OCI-M2 (cell line): ENCODE data around the gene RGS12.
"Not testable (repeated sequence)": the region's sequence is repeated elsewhere in the genome, so short reads cannot be mapped to it uniquely, and the experiment has no call there.

Experiments used
- DNase-seq: peaks from one replicate; lab custom pipeline; 2025; ENCODE audit not compliant: unreplicated experiment; lab: John Stamatoyannopoulos, UW

Gene RGS12

DNA sequence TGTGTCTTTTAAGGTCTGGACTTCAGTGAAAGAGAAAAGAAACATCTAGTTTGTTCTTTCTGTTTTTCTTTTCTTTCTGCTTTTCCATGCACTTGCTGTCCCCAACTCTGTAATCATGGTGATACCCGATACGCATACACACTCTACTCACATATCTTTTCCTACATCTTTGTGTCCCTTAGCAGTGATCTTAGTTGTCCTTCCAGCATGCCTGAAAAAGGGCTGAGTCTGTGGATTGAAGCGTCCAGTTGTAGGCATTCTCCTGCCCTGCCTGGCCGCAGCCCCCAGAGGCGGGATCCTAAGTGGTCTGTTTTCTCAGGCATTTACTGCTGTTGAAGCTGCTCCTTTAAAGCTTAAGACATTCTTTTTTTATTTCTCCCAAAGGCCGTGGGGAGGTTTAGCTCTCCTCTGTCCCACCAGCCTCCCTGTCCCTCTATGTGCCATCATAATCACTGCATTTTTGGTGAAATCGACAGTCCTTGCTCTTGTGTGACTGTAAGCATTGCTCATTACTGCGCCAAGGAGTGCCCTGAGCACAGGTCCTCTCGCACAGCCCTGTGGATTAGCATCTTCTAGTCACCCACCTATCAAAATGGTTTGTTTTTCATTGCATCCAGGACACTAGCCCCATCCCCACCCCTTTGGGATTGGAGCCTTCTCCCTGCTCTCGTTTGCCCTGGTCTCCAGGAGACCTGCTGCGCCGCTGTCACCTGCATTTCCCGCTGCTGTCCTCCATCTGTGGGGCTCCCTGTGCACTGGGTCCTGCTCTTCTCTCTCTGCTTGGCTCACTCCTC is 4.4 kb downstream of the RGS12 start:
- DNase-seq, result no peak

DNA sequence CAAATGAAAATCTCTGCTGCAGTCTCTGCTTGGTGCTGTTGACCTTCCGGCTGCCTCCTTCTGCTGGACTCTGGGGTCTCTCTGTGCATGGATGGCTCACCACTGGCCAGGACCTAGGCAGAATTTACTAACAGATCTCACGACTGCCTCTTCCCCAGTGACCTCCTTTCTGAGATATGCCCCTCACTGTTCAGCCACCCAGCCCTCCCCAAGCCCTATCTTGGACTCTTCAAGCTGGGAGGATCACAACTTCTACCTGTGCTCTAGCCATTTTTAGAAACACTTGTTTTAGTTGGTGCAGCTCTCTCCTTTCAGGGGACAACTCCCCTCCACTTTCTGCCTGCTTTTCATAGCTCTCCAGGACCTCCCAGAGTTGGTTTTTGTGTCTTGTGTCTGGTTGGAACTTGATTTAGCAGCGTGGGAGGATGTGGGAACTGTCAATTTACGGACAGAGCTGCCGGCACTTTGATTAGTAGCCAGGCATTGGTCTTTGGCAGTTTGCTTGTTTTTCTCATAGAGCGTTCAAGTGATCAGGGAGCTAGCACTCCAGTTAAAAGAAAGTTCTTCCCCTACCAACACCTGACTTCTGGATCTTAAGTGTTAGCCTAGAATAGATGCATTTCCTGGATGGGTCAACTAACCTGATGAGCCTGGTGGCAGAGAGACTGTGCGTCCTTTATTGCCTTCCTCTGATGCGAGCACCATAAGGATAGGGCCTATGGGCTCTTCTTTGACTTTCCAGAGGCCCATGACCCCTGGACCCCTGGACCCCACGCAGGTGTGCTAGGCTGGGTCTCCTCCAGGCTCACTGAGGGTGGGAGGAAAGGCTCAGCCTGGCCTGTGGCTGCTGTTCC is 6.5 kb downstream of the RGS12 start:
- DNase-seq, result no peak

DNA sequence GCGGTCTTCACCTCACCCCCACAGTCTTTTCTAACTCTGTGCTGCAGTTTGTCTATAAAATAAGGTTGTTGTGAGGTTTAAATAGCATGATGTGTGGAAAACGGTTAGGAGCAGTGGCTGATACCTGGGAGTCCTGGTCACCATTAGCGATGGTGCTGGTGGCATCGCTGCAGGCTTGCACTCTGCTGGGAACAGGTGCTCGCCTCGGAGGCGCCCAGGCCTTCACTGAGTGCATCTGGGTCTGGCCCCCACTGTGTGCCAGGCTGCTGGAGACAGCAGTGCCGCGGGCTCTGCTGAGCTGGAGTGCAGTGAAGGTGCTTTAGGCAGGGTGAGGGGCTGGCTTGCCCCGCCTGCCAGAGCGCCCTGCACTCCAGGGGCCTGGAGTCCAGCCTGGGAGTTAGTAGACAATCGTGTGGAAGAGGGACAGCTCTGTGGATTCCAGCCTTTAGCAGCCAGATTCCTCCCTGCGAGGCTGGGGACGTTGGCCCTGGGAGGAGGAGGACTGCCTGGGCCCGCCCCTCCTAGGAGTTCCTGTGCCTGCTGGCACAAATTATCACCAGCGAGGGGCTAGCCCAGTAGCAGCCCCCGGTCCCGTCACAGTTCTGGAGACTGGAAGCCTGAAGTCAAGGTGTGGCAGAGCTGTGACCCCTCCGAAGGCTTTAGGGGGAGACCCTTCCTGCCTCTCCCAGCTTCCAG is 7.3 kb downstream of the RGS12 start:
- DNase-seq, result no peak

DNA sequence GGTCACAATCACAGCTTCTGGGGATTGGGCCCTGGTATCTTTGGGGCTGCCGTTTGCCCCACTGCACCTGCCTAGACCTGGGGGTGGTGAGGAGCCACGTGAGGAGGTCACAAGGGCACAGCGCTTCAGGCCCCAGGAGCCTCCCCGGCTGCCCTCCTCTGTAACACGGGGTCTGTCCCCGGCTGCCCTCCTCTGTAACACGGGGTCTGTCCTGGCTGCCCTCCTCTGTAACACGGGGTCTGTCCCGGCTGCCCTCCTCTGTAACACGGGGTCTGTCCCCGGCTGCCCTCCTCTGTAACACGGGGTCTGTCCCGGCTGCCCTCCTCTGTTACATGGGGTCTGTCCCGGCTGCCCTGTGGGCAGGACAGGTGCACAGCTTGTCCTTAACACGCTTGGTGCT is 8.1 kb downstream of the RGS12 start:
- DNase-seq, result not testable (repeated sequence)

DNA sequence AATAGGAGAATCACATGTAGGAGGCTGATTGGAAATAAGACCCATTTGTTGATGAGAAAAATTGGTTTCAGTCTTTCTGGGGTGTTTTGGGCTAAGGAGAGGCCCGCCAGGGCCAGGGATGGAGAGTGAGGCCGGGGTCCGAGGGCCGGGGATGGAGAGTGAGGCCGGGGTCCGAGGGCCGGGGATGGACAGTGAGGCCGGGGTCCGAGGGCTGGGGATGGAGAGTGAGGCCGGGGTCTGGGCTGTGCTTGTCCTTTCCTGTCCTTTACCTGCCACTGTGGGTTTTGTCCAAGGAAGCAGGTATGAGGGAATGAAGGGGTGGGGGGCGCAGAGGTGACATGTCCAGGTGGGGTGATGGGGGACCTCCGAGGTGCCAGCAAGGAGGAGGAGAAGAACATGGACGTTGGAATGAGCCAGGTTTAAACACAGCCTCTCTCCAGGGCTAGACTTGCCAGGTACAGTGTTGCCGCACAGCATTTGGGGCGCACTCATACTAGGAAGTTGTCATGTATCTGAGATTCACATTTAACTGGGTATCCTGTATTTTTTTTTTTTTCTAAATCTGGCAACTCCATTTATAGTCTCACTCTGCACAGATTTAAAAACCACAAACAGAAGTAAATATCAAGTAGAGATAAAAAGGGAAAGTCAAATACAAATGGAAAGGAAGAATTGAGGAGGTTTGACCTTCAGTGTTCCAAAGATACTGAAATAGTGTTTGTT is 8.8 kb downstream of the RGS12 start:
- no peak for DNase-seq

DNA sequence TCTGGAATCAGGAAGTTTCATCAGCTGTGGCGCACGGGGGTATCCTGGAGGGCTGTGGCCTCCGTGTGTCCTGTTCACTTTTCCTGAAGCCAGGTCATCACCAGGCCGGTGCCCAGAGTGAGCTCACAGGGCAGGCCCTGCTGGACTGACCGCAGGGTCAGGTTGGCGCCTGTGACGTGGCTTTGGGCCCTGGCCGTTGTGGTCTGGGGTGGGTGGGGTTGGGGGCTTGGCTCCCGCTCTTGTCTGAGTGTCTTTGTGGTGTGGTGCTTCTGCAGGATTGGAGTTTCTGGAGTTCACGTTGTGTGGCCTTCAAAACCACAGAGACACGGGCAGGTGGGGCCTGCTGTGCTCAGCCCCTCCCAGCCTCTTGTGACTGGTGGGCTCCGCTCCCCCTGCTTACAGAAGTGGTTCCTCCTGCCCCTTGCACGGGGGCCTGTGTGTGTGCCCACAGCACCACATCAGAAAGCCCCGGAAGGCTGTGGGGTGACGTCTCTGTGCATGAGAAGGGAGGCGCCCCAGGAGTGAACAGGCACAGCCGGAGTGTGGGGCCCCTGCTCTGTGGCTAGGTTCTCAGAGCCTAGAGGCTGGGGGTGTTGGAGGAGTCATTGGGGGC is 9.5 kb downstream of the RGS12 start:
- no peak for DNase-seq

DNA sequence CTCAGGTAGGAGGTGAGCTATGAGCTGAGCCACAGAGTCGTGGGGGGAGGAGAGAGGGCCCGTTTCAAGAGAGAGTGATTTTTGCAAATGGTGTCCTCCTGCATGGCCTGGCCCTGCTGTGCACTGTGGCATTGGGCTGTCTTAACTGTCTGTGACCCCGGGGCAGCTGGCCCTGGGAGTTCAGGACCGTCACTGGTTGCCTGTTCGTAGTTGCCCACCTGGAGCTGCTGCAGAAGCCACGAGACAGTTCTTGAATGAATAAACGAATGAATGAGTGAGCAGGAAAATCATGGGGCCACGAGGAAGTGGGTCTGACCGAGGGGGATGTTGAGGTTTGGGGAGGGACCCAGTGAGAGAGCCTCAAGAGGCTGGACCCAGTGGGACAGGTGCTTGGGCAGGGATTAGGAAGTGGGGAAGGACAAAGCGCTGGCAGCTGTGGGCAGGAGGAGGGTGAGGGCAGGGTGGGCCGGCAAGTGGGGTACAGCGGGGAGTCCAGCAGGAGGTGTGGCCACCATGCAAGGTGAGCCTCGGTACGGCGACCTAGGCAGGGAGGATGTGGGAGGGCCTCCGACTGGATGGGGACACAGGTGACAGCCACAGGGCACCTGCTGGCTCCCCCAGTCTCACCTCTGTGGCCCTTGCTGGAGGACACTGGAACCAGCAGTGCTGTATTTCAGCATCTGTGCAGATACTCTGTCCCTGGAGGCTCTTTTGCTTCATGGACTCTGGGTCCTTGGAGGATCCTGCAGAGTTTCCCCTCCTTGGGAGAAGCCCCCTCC is 10.2 kb downstream of the RGS12 start:
- DNase-seq, result no peak

DNA sequence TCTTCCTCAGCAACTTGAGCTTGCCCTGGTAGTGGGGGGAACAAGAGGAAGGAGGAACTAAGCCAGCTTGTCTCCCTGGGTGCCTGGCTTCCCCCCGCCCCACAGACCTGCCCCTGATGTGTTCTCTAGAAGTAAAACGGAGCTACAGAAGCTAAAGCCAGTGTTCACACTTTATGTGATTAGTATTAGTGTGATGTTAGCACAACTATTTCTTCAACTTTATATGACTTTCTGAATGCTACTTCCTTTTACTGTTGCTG is 10.7 kb downstream of the RGS12 start:
- no peak for DNase-seq

DNA sequence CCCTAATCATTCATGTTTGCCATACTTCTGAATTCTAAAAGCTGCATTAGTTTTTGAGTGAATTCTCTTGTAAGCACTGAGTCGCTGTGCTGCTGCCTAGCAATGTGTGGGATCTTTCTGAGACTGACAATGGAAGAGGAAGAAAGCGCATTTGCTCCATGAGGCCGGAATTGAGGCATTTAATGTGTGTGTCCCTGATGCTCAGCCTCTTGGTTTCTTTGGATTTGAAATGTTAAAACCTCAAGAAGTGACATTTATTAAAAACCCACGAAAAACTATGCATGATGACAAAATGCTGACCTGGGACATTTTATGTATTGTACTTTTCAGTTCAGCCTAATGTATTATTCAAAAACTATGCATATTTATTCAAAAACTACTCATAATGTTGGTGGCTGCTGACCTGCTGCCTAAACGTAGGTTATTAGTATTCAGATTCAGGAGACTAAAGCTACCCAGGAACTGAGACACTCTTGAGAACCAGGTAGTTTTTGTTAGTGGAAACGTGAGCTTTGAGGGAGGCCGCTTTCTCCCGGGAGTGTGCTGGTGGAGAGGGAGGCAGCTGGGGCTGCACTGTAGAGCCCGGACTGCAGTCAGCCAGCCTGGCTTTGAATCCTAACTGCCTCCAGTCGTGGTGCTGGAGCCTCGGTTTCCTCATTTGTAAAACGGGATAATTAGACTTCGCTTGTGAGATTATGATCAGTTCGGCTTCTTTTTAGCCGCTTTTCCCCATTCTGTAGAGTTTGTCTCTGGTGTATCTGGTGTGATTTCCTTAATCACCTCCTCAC is 11.3 kb downstream of the RGS12 start:
- DNase-seq, result no peak

DNA sequence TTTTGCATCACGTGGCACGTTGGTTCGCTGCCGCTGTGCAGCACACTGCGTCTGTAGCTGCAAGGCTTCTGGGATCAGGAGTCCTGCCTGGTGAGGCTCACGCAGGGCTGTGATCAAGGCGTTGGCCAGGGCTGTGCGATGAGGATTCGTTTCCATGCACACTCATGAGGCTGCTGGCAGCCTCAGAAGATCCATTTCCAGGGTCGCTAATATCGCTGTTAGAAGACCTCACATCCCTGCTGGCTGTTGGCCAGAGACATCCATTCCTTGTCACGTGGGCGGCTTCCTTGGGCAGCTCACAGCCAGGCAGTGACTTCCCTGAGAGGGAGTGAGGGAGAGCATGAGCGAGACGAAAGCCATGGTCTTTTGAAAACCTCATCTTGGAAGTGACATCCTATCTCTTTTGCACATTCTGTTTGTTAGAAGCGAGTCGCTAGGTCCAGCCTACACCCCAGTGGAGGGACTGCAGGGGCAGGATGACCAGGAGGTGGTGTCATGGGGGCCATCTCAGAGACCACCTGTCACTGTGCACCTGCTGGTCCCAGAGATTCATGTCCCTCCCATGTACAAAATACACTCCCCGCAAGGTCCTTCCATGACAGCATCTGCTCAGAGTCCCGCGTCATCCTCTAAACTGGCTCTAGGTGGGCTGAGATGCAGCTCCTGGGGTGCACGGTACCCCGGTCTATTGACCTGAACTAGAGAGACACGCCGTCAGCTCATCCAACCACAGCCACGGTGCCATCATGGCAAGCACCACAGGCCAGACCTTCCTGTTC is 12.2 kb downstream of the RGS12 start:
- DNase-seq, result no peak

DNA sequence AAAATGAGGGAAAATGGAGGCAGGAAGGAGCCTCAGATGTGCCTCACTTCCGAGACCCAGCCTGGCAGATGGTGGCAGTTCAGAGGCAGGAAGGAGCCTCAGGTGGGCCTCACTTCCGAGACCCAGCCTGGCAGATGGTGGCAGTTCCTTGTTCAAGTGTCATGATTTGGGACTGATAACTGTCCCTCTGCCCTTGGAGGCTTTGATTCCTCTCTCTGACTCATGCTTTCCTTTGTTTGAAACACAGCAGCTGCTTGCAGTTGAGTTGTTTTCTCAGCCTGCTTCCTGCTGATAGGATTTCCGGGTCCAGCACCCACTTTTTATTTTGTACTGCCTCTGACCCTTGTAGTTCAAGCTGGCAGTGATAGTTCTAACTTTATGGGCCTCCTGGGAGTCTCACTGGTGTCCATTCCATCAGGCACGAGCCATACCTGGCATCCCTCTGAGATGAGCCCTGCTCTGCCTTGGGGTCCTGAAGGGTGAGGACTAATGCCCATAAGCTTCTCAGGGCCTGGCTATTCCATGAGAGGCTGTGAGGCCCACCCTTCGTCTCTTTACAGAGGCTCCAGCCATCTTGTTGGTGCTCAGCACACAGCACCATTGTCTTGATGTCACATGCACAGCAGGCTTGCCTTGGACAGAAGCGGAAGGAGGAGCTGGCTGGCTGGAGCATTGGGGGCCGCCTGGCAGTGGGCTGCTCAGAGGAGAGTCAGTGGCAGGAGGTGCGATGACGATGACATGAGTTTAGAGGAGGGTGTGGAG is 13.0 kb downstream of the RGS12 start:
- DNase-seq, result no peak

DNA sequence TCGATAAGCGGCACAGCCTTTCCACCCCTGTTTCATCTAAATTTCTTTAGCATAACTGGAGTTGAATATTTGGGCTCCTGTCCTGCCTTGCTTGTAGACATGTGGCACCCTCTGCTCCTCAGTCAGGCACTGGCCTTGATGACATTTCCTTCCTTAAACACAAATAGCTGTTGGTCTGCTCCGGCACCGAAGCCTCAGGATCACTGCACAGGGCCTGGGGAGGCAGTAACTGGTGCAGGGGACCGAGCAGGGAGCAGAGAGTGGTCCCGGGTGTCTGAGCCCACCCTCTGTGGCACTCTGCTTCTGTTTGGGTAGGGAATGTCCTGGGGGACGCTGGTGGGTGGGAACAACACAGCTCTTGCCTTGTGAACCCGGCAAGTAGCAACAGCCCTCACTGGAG is 13.6 kb downstream of the RGS12 start:
- no peak for DNase-seq

DNA sequence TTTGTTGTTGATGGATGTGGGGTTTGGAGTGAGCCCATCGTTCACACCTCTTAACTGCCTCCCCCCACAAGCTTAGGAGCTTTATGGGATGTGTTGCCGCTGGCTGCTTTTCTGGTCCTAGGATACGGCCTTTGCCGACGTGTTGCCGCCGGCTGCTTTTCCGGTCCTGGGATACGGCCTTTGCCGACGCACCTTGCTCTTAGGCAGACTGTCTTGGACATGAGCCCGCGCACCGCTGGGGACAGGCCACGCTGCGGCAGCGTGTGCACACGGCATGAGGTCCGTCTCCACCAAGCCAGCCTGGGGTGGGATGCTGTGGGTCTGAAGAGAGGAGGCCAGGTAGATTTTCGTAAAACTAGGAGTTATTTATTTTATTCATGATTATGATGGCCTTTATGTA is 14.2 kb downstream of the RGS12 start:
- no peak for DNase-seq

DNA sequence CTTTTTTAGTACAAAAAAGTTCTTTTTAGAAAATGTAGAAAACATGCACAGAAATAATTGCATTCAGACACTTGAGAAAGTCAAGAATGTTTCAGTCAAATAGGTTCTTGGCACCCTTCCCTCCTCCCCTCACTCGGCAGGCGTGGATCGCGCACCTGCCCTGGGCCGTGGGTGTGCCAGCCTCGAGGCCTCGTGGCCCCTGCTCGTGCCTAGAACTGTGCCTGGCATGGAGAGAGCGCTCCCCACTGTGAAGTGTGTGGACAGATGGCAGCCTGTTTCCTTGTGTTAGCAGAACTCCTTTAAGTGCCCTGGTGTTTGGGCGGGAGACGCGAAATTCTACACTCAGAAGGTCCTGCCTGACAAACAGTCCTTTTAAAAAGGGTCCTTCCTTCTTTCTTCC is 14.7 kb downstream of the RGS12 start:
- no peak for DNase-seq

DNA sequence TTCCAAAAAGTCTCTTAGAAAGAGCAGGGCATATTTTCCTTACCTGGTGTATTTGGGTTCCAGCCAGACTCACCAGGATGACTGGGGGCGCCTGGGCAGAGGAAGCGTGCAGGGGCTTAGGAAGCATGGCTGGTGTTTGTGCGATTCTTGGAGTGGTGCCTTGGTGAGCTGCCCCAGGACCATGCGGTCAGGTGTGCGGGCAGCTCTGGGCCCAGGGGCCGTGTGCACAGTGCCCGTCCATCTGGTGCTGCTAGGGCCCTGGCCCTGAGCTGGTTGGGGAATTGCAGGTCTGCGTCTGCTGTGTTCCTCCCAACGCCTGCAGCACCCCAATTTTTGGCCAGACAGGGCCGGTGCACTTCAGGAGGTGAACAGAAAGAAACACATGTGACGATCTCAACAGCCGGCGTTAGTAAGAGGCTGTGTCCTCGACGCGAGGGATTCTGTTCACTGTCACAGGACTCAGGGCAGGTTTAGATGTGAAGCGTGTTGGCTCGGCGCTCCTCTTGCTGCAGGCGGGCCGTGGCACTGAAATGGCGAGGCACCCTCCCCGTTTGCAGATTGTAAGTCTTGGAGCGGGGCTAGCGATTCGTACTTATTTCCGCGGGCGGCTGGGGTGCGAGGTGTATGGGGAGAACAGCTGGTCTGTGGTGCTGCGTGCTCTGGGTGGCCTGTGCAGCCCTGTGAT is 15.2 kb downstream of the RGS12 start:
- no peak for DNase-seq

DNA sequence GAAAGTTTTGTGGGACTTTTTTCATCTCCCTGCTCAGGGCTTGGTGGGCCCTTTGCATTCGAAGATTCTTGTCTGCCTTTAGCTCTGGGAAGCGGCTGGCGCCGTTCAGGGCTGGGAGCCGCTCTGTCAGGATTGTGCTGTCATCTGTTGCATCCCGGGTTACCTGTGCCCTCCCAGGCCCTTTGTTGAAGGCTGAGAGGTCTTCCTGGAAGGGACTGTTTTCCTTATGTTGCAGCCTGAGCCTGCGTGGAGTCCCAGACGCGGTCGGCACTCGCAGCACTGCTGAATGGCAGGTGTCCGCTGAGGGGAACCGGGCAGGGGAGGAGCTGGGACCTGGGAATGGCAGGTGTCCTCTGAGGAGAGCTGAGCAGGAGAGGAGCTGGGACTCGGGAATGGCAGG is 15.9 kb downstream of the RGS12 start:
- no peak for DNase-seq

DNA sequence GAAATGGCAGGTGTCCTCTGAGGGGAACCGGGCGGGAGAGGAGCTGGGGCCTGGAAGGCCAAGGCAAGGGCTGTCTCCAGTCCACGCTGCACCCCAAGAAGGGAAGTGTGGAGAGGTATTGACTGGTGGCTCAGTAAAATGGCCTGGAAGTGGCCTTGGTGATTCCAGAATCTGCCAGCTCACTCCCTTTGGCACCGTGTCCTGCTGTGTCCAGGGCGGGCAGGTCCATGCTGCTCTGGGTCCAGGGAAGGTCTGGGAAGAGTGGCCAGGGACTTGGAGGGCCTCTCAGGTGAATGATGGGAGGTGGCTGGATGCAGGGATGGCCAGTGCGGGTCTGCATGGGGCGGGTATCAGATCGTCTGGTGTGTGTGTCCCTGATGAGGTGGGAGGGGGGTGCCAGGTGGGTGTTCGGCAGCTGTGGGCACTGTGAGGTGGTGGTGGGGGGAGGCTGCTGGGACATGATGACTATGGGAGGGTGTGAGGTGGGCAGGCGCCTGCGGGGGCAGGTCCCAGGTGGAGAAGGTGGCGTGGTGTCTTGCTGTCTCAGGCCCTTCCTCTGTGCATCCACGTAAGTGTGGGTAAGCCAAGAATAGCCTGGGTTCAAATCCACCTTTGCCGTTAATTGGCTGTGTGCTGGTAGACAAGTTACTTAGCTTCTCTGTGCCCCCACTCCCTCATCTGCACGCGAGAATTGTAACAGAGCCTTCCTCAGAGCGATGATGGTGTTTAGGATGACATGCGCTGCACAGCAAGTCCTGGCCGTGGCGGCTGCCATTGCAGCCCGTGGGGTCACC is 17.7 kb downstream of the RGS12 start:
- DNase-seq, result no peak
